ENCODE data around the gene PRKAG3.

Gene PRKAG3

DNA sequence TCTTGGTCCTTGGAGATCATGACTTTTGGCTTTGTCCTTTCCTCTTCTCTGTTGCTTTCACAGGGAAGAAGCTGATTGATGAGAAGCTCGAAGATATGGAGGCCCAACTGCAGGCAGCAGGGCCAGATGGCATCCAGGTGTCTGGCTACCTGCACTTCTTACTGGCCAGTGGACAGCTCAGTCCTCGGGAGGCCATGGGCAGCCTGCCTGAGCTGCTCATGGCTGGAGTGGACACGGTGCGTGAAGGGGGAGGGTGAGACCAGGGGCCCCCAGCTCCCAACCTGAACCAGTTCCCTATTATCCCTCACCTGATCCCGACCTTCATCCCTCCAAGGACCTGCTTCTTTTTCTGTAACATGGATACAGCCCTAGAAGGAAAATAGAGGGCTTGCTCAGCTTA is 18.7 kb downstream of the PRKAG3 start:
- DNase-seq, result no peak

GRCh38 chr2:218812096-218812815 is 19.3 kb downstream of the PRKAG3 start:
- DNase-seq, result no peak

GRCh38 chr2:218811382-218811781 is 20.2 kb downstream of the PRKAG3 start:
- DNase-seq, result no peak

GRCh38 chr2:218810256-218810655 is 21.3 kb downstream of the PRKAG3 start:
- DNase-seq, result no peak

GRCh38 chr2:218809515-218809914 is 22.1 kb downstream of the PRKAG3 start:
- no peak for DNase-seq

DNA sequence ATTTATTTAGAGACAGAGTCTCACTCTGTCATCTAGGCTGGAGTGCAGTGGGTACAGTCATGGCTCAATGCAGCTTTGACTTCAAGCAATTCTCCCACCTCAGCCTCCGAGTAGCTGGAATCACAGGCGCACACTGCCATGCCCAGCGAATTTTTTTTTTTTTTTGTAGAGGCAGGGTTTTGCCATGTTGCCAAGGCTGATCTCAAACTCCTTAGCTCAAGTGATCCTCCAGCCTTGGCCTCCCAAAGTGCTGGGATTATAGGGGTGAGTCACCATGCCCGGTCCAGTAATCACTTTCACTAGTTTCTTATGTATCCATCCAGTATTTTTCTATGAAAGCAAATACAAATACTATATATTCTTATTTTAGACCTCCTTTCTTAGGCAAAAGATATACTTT is 24.0 kb downstream of the PRKAG3 start:
- no peak for DNase-seq

DNA sequence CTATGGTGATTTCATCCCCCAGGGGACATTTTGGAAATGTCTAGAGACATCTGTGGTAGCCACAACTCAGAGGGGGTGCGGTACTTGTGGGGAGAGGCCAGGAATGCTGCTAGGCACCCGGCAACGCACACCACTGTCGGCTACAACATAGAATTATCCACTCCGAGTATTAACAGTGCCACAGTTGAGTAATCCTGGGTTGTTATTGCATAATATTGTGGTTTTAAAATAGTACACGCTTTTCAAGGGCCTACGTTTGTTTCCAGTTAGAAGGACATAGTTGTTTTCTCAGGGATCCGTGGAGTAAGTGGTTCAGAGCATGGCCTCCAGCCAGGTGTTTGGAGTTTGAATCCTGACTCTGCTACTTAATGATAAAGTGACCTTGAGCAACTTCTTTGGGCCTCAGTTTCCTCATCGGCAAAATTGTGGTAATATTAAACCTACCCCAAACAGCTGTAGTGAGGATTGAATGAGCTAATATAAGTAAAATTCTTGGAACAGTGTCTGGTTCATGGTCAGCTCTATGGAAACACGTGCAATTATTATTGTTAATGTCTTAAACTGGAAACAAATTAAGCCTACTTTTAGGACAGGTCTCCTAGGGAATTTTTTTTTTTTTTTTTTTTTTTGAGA is 25.1 kb downstream of the PRKAG3 start:
- DNase-seq, result no peak

DNA sequence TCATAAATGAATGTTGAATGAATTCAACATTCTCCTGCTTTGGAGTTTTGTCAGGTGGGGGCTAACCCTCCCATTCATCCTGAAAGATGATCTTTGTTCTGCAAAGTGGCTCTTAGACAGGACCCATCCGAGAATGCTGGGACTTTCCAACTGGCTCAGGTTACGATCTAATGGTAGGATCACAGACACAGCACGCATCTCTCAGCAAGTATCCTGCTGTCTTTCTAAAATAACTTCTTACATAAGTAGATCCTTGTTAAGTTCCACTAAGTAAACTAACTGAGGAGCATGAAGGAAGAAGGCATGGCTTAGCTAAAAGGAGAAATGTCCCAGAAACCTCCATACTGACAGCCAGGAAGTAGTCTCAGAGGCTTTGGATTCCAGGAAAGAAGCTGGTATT is 26.0 kb downstream of the PRKAG3 start:
- DNase-seq, result no peak

GRCh38 chr2:218804817-218805216 is 26.8 kb downstream of the PRKAG3 start:
- no peak for DNase-seq

DNA sequence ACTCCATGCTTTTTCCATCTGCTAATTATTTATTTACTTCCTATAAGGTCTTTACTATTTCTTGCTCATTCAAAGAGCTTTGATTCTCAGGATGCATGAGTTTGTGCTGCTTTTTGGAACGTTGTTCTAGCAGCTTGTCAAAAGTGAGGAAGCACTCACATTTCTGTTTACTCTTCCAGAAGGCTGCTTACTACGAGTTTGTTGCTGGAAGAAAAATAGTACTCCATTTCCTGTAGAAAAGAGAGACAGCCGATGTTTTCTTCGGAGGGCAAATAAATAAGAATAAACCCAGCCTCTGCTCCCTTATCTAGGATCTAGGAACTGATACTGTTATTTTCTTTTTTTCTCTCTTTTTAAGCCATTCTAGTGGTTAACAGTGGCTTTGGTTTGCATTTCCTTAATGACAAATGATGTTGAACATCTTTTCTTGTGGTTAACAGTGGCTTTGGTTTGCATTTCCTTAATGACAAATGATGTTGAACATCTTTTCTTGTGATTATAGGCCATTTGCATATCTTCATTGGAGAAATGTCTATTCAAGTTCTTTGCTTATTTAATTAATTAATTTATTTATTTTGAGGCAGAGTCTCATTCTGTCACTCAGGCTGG is 29.1 kb downstream of the PRKAG3 start:
- DNase-seq, result no peak

- no peak for DNase-seq
These were observed 31.6 kb downstream of the PRKAG3 start for GRCh38 chr2:218799990-218800389.

- DNase-seq, result no peak
These were observed 32.7 kb downstream of the PRKAG3 start for GRCh38 chr2:218798767-218799504.

GRCh38 chr2:218796691-218797090 is 34.9 kb downstream of the PRKAG3 start:
- DNase-seq, result no peak

DNA sequence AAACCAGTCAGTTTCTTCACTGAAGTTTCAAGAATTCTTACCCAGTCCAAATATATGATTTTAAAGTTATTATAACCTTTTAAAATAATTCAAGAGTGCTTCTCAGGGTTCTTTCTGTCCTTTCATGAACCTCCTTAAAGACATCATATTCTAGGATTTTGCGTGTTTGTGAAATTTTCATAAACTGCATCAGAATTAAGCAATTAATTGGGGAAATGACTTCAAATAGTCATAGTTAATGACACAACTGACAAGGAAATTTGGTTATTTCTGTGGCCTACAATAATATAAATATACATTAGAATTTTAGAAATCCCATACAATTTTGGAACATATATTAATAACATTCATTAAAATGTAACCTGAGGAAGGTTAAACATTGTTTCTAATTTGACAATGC is 39.2 kb downstream of the PRKAG3 start:
- no peak for DNase-seq

GRCh38 chr2:218788529-218789255 is 42.9 kb downstream of the PRKAG3 start:
- no peak for DNase-seq

DNA sequence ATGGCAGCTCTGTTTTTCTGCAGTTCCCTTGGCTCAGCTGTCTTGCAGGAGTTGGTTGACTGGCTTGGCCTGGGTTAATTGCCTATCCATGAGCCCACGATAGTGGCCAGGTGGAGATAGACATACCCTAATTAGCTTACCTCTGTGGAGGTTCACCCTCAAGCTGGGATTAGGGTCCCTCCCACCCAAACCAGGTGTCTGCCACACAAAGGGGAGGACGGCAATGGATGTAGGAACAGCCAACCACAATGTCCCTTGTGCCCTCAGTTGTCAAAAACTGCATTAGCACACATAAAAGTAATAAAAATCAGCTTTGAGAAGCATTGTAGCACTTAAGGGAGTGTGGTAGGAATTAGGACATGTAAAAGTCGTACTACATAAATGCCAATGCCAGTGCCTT is 45.5 kb downstream of the PRKAG3 start:
- no peak for DNase-seq

GRCh38 chr2:218785103-218785502 is 46.5 kb downstream of the PRKAG3 start:
- DNase-seq, result no peak

DNA sequence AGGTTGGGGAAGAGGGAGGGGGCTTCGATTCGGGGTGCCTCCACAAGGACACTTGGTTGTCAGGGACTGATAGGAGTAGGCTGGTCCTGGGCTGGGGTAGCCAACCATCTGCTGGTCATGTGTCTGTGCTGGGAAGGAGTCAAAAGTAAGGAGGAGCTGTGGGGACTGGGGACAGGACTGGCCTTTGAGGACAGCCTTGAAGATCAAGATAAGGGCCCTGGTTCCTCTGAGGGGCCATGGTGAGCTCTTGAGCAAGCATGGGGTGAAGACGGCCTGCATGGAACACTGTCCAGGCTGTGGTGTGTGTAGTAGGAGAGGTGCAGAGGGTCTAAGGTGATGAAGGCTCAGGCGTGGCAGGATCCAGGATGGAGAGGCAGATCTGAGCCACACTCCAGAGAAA is 47.9 kb downstream of the PRKAG3 start:
- no peak for DNase-seq

- DNase-seq, result no peak
These were observed 49.1 kb downstream of the PRKAG3 start for GRCh38 chr2:218782528-218782844.

GRCh38 chr2:218781691-218782527 is 49.7 kb downstream of the PRKAG3 start, which contains the start of gene CYP27A1:
Gene CYP27A1, plus strand, starts transcription at chr2:218782147. Its CDS starts 36 bp downstream, at chr2:218782183.
- DNase-seq, result no peak

- no peak for DNase-seq
These were observed 50.5 kb downstream of the PRKAG3 start for GRCh38 chr2:218780851-218781690.

All from CD4-positive, alpha-beta T cell treated with Interleukin-17A for 4 hours (primary cell).